Measurements from ENCODE around the gene BAZ1A. TPM values are rescaled to one million over a fixed set of nuclear protein-coding genes. Genes with fewer than 3 reads are reported as not detected.

BAZ1A gene
- total and polyA plus RNA-seq, 2 experiments from 2014 or later, result 24.2 to 26.8 TPM

GRCh38 chr14:34906287-34906686 is 31.1 kb upstream of the BAZ1A start (continued):
- TF ChIP-seq ZNF462 (CRISPR knock-in tag; IDR thresholded peaks at IDR 0.05) (no peak), NANOG (IDR thresholded peaks at IDR 0.05; ENCODE audit: borderline replicate concordance) (no peak), POLR2AphosphoS5 (IDR thresholded peaks at IDR 0.05; ENCODE audit: low read depth) (no peak), EZH2phosphoT487 (IDR thresholded peaks at IDR 0.05; ENCODE audit: unreplicated experiment) (no peak), ETS1 (IDR thresholded peaks at IDR 0.05) (no peak), ZNF114 (CRISPR knock-in tag; IDR thresholded peaks at IDR 0.05) (no peak), JUNB (IDR thresholded peaks at IDR 0.05; ENCODE audit: unreplicated experiment) (no peak), CREB1 (CRISPR knock-in tag; IDR thresholded peaks at IDR 0.05; ENCODE audit: low read depth) (no peak)

- peak; percentile 62 for ATAC-seq
- Mint-ChIP-seq H3K27me3 (ENCODE audit: insufficient read depth, low read depth, poor library complexity) (peaks cover 6% of the 10 kb centered on the region), H3K4me3 (peak overlapping the region; percentile 5; the same call in 1 of the 3 replicates), H3K36me3 (ENCODE audit: low read depth) (no peaks in the 10 kb centered on the region), H3K4me1 (peaks cover 12% of the 10 kb centered on the region), H3K27ac (no peak overlapping the region), H3K9me3 (no peaks in the 10 kb centered on the region)
- no peaks in the 10 kb centered on the region for H3K79me2 ChIP-seq (replicated peaks; ENCODE audit: insufficient read depth)
- 0 out of 2 replicates have a peak overlapping the region, but pooled peaks have one; percentile 29 for H3K4me3 ChIP-seq
- no peaks in the 10 kb centered on the region for H3K36me3 ChIP-seq (ENCODE audit: insufficient read depth)
- no peaks in the 10 kb centered on the region for H3K27me3 ChIP-seq (ENCODE audit: insufficient read depth)
- H3F3A ChIP-seq (replicated peaks; ENCODE audit: low read depth), result no peaks in the 10 kb centered on the region
- peak overlapping the region; percentile 48 for H3K4me2 ChIP-seq
- no peaks in the 10 kb centered on the region for H3K9me2 ChIP-seq (ENCODE audit: insufficient read depth)
- H3K27ac ChIP-seq (ENCODE audit: low read depth), result no peak overlapping the region
- H3K4me1 ChIP-seq (ENCODE audit: insufficient read depth), result peaks cover 13% of the 10 kb centered on the region
- H4K20me1 ChIP-seq (replicated peaks; ENCODE audit: insufficient read depth), result no peaks in the 10 kb centered on the region
- peak; percentile 12 for DNase-seq (ENCODE audit: low spot score)
- H2AFZ ChIP-seq, result no peak overlapping the region
- no peak for TF ChIP-seq EZH2 (IDR thresholded peaks at IDR 0.05; ENCODE audit: low read depth, unreplicated experiment)
- TF ChIP-seq ETS1 (IDR thresholded peaks at IDR 0.05), result no peak
- TF ChIP-seq ZNF331 (CRISPR knock-in tag; IDR thresholded peaks at IDR 0.05; ENCODE audit: low read depth), result no peak
- no peak for TF ChIP-seq POLR2AphosphoS5 (IDR thresholded peaks at IDR 0.05; ENCODE audit: low read depth)
- no peak for TF ChIP-seq ZNF114 (CRISPR knock-in tag; IDR thresholded peaks at IDR 0.05)
- no peak for TF ChIP-seq CTCF (conservative IDR thresholded peaks at IDR 0.05; ENCODE audit: low read depth in 2 of 2)
- no peak for TF ChIP-seq STAT1 (IDR thresholded peaks at IDR 0.05; ENCODE audit: unreplicated experiment)
Observed at GRCh38 chr14:34895277-34895676, 20.1 kb upstream of the BAZ1A start.
